Measurements from ENCODE around the gene KTN1. TPM values are rescaled to one million over a fixed set of nuclear protein-coding genes. Genes with fewer than 3 reads are reported as not detected.

The KTN1 gene
- polyA plus RNA-seq, 1 experiment, result 25.6 TPM

- CTCF ChIA-PET, result no interaction called here
- POLR2A ChIA-PET, result no interaction called here
- Histone ChIP-seq H3K36me3 (ENCODE audit: control insufficient read depth, insufficient read depth, low read length) (peaks cover 6% of the 10 kb centered on the region), H3K27me3 (ENCODE audit: control insufficient read depth, insufficient read depth, low read length) (no peaks in the 10 kb centered on the region), H3K4me3 (ENCODE audit: low read depth, low read length) (no peak overlapping the region)
- no peak for DNase-seq (ENCODE audit: low read depth)
- TF ChIP-seq, protein P1, sequence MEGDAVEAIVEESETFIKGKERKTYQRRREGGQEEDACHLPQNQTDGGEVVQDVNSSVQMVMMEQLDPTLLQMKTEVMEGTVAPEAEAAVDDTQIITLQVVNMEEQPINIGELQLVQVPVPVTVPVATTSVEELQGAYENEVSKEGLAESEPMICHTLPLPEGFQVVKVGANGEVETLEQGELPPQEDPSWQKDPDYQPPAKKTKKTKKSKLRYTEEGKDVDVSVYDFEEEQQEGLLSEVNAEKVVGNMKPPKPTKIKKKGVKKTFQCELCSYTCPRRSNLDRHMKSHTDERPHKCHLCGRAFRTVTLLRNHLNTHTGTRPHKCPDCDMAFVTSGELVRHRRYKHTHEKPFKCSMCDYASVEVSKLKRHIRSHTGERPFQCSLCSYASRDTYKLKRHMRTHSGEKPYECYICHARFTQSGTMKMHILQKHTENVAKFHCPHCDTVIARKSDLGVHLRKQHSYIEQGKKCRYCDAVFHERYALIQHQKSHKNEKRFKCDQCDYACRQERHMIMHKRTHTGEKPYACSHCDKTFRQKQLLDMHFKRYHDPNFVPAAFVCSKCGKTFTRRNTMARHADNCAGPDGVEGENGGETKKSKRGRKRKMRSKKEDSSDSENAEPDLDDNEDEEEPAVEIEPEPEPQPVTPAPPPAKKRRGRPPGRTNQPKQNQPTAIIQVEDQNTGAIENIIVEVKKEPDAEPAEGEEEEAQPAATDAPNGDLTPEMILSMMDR (IDR thresholded peaks at IDR 0.05; ENCODE audit: insufficient read depth, low read depth, low read length), result no peak
Measured at GRCh38 chr14:55620981-55621380, 41.0 kb downstream of the KTN1 start.

DNA sequence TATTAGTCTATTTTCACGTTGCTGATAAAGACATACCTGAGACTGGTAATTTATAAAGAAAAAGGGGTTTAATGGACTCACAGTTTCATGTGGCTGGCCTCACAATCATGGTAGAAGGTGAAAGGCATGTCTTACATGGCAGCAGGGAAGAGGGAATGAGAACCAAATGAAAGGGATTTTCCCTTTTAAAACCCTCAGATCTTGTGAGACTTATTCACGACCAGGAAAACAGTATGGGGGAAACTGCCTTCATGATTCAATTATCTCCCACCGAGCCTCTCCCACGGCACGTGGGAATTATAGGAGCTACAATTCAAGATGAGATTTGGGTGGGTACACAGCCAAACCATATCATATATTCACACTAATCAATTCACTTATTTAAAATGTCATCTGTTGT lies 41.4 kb downstream of the KTN1 start:
- H3K36me3 ChIP-seq (ENCODE audit: control insufficient read depth, insufficient read depth, low read length), result peaks cover 6% of the 10 kb centered on the region
- H3K27me3 ChIP-seq (ENCODE audit: control insufficient read depth, insufficient read depth, low read length), result no peaks in the 10 kb centered on the region
- H3K4me3 ChIP-seq (ENCODE audit: low read depth, low read length), result no peak overlapping the region
- no peak for DNase-seq (ENCODE audit: low read depth)
- TF ChIP-seq, protein P1 (IDR thresholded peaks at IDR 0.05; ENCODE audit: insufficient read depth, low read depth, low read length), result no peak
- CTCF ChIA-PET, result no interaction called here
- POLR2A ChIA-PET, result no interaction called here

DNA sequence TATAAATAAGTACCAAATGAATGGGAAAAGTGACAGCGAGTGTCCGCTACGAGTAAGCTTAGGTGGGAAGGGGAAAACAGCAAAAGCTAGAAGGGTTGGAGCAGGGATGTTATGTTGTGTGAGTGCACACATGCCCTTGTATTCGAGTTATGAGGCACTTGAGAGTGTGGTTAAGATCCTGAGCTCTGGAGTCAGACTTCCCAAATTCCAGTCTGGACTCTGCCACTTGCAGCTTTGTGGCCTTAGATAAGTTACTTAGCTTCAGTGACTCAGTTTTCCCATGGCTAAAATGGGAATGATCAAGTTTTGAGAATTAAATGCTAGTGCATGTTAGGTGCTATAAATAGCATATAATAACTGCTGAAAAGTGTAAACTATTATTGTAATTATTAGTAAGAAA lies 44.9 kb downstream of the KTN1 start:
- DNase-seq (ENCODE audit: low read depth), result no peak
- Histone ChIP-seq H3K27me3 (ENCODE audit: control insufficient read depth, insufficient read depth, low read length) (no peaks in the 10 kb centered on the region), H3K36me3 (ENCODE audit: control insufficient read depth, insufficient read depth, low read length) (peaks cover 6% of the 10 kb centered on the region), H3K4me3 (ENCODE audit: low read depth, low read length) (no peak overlapping the region)
- CTCF ChIA-PET, result interaction anchor here (1.2 to 2.6 kb wide), 2 partner anchors 10 to 179 kb away, joined by 3 to 9 read pairs; no protein-coding TSS in a partner anchor
- TF ChIP-seq, protein P1 (IDR thresholded peaks at IDR 0.05; ENCODE audit: insufficient read depth, low read depth, low read length), result no peak
- POLR2A ChIA-PET, result interaction anchor here (0.6 kb wide), 1 partner anchor 91 kb away, joined by 3 read pairs; no protein-coding TSS in a partner anchor

DNA sequence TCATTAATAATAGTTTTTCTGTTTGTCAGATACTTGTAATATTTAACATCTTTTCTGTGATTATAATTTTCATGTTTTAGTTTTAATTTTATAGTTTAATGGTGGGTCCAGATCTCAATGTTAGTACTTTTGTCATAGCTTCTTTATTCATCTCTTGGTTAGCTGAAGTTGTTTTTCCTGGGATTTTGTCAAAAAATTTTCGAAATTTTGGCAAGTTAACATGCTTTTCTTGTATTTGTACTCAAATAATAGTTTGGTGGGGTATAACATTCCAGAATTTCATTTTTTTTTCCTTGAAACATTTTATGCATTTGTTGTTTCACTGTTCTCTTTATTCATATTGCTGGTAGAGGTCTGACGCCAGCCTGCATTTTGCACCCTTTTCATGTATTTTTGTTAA lies 45.5 kb downstream of the KTN1 start:
- POLR2A ChIA-PET, result interaction anchor here (0.6 kb wide), 1 partner anchor 90 kb away, joined by 3 read pairs; no protein-coding TSS in a partner anchor
- CTCF ChIA-PET, result interaction anchor here (1.2 to 2.6 kb wide), 2 partner anchors 9 to 179 kb away, joined by 3 to 9 read pairs; no protein-coding TSS in a partner anchor
- H3K27me3 ChIP-seq (ENCODE audit: control insufficient read depth, insufficient read depth, low read length), result no peaks in the 10 kb centered on the region
- H3K4me3 ChIP-seq (ENCODE audit: low read depth, low read length), result no peak overlapping the region
- no peak for DNase-seq (ENCODE audit: low read depth)
- TF ChIP-seq, protein P1 (IDR thresholded peaks at IDR 0.05; ENCODE audit: insufficient read depth, low read depth, low read length), result no peak
- peaks cover 3% of the 10 kb centered on the region for H3K36me3 ChIP-seq (ENCODE audit: control insufficient read depth, insufficient read depth, low read length)

DNA sequence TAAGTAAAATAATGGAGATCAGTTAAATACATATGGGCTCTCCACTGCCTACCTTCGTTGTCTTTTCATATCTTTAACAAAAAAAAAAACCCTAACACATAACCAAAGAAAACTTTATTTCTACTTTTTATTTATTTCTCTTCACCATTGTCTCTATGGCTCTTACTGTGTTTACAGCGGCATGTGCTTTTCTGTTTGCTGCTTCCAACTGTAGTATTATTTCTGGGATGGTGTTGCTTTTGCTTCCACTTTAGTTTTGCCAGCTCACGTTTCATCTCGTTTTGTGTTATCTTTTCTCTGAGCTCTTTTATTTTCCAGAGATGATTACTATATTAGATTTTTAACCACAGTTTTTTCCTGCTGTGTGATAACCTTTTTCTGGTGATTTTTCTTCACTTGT lies 46.1 kb downstream of the KTN1 start:
- no peak for DNase-seq (ENCODE audit: low read depth)
- TF ChIP-seq, protein P1 (IDR thresholded peaks at IDR 0.05; ENCODE audit: insufficient read depth, low read depth, low read length), result no peak
- Histone ChIP-seq H3K27me3 (ENCODE audit: control insufficient read depth, insufficient read depth, low read length) (no peaks in the 10 kb centered on the region), H3K4me3 (ENCODE audit: low read depth, low read length) (no peak overlapping the region), H3K36me3 (ENCODE audit: control insufficient read depth, insufficient read depth, low read length) (peaks cover under 1% of the 10 kb centered on the region; the same call in 1 of the 2 replicates)
- CTCF ChIA-PET, result interaction anchor here (1.2 kb wide), 1 partner anchor 180 kb away, joined by 5 read pairs; no protein-coding TSS in a partner anchor
- POLR2A ChIA-PET, result no interaction called here
